Measurements from ENCODE around the gene LONP2. TPM values are rescaled to one million over a fixed set of nuclear protein-coding genes. Genes with fewer than 3 reads are reported as not detected.

The LONP2 gene
- polyA plus RNA-seq, 2 of the 4 experiments (the other 2 are of a cell fraction): 27.8 to 51.3 TPM

GRCh38 chr16:48386559-48387312 is 142.6 kb downstream of the LONP2 start:
- CTCF ChIA-PET: interaction anchor here (1.0 to 1.3 kb wide), 2 partner anchors 55 to 68 kb away, joined by 3 read pairs; no protein-coding TSS in a partner anchor

GRCh38 chr16:48392407-48392806 is 148.3 kb downstream of the LONP2 start:
- ChIA-PET CTCF (no interaction called here), POLR2A (no interaction called here)
- no peaks in the 10 kb centered on the region for H3K9me3 ChIP-seq
- H3K4me3 ChIP-seq: no peak overlapping the region
- no peak overlapping the region for H3K4me2 ChIP-seq
- FAIRE-seq (no peak), ATAC-seq (no peak), DNase-seq (ENCODE audit: low read depth in 1 of 2, low spot score in 1 of 2) (no peak)
- no peak overlapping the region for H3K27ac ChIP-seq
- 85% methylated on average over 5 of the region's 5 CpGs for WGBS (ENCODE audit: missing lambda C conversion rate)
- H3K4me1 ChIP-seq: peaks cover 8% of the 10 kb centered on the region
- TF ChIP-seq ZFP36 (IDR thresholded peaks at IDR 0.05; ENCODE audit: borderline replicate concordance, partially characterized antibody) (no peak), ZC3H11A (IDR thresholded peaks at IDR 0.05) (no peak), RFX5 (IDR thresholded peaks at IDR 0.05) (no peak), HOXB5 (CRISPR knock-in tag; IDR thresholded peaks at IDR 0.05) (no peak), HMGXB4 (CRISPR knock-in tag; IDR thresholded peaks at IDR 0.05; ENCODE audit: borderline replicate concordance) (no peak), ESRRA (IDR thresholded peaks at IDR 0.05; ENCODE audit: borderline replicate concordance, low read length) (no peak), CHD2 (IDR thresholded peaks at IDR 0.05; ENCODE audit: low read length, partially characterized antibody) (no peak), PHF8 (IDR thresholded peaks at IDR 0.05; ENCODE audit: borderline replicate concordance, low read depth) (no peak), EHMT2 (IDR thresholded peaks at IDR 0.05; ENCODE audit: low read depth) (no peak), JUN (IDR thresholded peaks at IDR 0.05) (no peak), RNF2 (IDR thresholded peaks at IDR 0.05; ENCODE audit: borderline replicate concordance, low read depth) (no peak)

More at GRCh38 chr16:48386559-48387312, 142.6 kb downstream of the LONP2 start:
- peak overlapping the region in 1 of 2 experiments; percentile 99; a peak in 2 of 6 replicates for H3K27ac ChIP-seq
- POLR2A ChIA-PET: interaction anchor here (4.0 kb wide), 1 partner anchor 21 kb away, joined by 55 read pairs; no protein-coding TSS in a partner anchor
- WGBS (ENCODE audit: missing lambda C conversion rate): 86% methylated on average over 17 of the region's 17 CpGs
- H3K4me3 ChIP-seq: no peak overlapping the region
- no peak overlapping the region for H3K4me2 ChIP-seq
- no peak for FAIRE-seq
- no peaks in the 10 kb centered on the region for H3K9me3 ChIP-seq
- peaks cover 14% of the 10 kb centered on the region; the same call in 2 of the 3 replicates for H3K4me1 ChIP-seq
- DNase-seq (ENCODE audit: low read depth in 1 of 2, low spot score in 1 of 2): no peak
- TF ChIP-seq KDM5A (IDR thresholded peaks at IDR 0.05): no peak
- TF ChIP-seq BHLHE40 (IDR thresholded peaks at IDR 0.05; ENCODE audit: low read depth, low read length): no peak
- TF ChIP-seq REST (IDR thresholded peaks at IDR 0.05): no peak
- no peak for TF ChIP-seq POLR2A (IDR thresholded peaks at IDR 0.05; ENCODE audit: low read length)
- no peak for TF ChIP-seq MYC (IDR thresholded peaks at IDR 0.05; ENCODE audit: borderline replicate concordance, low read length)
- TF ChIP-seq MAFK (IDR thresholded peaks at IDR 0.05; ENCODE audit: partially characterized antibody): no peak
- TF ChIP-seq ZC3H11A (IDR thresholded peaks at IDR 0.05): no peak
- TF ChIP-seq ZFP36 (IDR thresholded peaks at IDR 0.05; ENCODE audit: borderline replicate concordance, partially characterized antibody): no peak
- no peak for TF ChIP-seq GATA3 (IDR thresholded peaks at IDR 0.05; ENCODE audit: borderline replicate concordance)
- no peak for TF ChIP-seq EP300 (IDR thresholded peaks at IDR 0.05)
- no peak for TF ChIP-seq CEBPB (IDR thresholded peaks at IDR 0.05)
- no peak for TF ChIP-seq RAD21 (conservative IDR thresholded peaks at IDR 0.05 in 1 of 2, IDR thresholded peaks at IDR 0.05 in 1 of 2)
- no peak for TF ChIP-seq RFX5 (IDR thresholded peaks at IDR 0.05)
- no peak for TF ChIP-seq MAZ (IDR thresholded peaks at IDR 0.05; ENCODE audit: borderline replicate concordance, low read depth, low read length)
- TF ChIP-seq, protein P1, sequence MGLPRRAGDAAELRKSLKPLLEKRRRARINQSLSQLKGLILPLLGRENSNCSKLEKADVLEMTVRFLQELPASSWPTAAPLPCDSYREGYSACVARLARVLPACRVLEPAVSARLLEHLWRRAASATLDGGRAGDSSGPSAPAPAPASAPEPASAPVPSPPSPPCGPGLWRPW (IDR thresholded peaks at IDR 0.05): no peak
- TF ChIP-seq RNF2 (IDR thresholded peaks at IDR 0.05; ENCODE audit: borderline replicate concordance, low read depth): no peak
- no peak for TF ChIP-seq CBX8 (IDR thresholded peaks at IDR 0.05)
- TF ChIP-seq SMC3 (IDR thresholded peaks at IDR 0.05): no peak
- TF ChIP-seq RCOR1 (IDR thresholded peaks at IDR 0.05; ENCODE audit: low read depth, low read length): no peak
- no peak for TF ChIP-seq HMGXB4 (CRISPR knock-in tag; IDR thresholded peaks at IDR 0.05; ENCODE audit: borderline replicate concordance)
- ATAC-seq: no peak
